ENCODE measurements around the gene PHETA1. TPM values are rescaled to one million over a fixed set of nuclear protein-coding genes. Genes with fewer than 3 reads are reported as not detected.
"Not testable (repeated sequence)": the region's sequence is repeated elsewhere in the genome, so short reads cannot be mapped to it uniquely, and the experiment has no call there.

The PHETA1 gene
- polyA plus RNA-seq, 1 of the 3 experiments (the other 2 are of a cell fraction), result 7.3 TPM

GRCh38 chr12:111341426-111342065 lies 27.3 kb downstream of the PHETA1 start:
- Histone ChIP-seq H3K4me1 (ENCODE audit: control insufficient read depth in 1 of 2, insufficient read depth in 2 of 2, low read depth in 1 of 2, low read length in 1 of 2) (no peaks in the 10 kb centered on the region), H3K79me2 (ENCODE audit: insufficient read depth) (no peaks in the 10 kb centered on the region), H3K36me3 (replicated peaks in 1 of 2; ENCODE audit: control insufficient read depth in 1 of 2, insufficient read depth in 2 of 2, low read length in 1 of 2) (no peaks in the 10 kb centered on the region), H3K9me2 (no peaks in the 10 kb centered on the region), H3K9me3 (no peaks in the 10 kb centered on the region), H3K4me2 (no peak overlapping the region), H3K27ac (ENCODE audit: low read depth in 2 of 2, low read length in 1 of 2) (no peak overlapping the region), H3K27me3 (ENCODE audit: insufficient read depth) (no peaks in the 10 kb centered on the region), H4K20me1 (ENCODE audit: insufficient read depth) (no peaks in the 10 kb centered on the region), H3K4me3 (ENCODE audit: low read depth in 2 of 2, low read length in 1 of 2) (no peak overlapping the region), H2AFZ (ENCODE audit: low read depth) (no peak overlapping the region), H3K9ac (no peak overlapping the region), H3F3A (replicated peaks; ENCODE audit: insufficient read depth) (no peaks in the 10 kb centered on the region)
- TF ChIP-seq USF1 (IDR thresholded peaks at IDR 0.05; ENCODE audit: borderline replicate concordance, low read depth) (no peak), RXRA (IDR thresholded peaks at IDR 0.05; ENCODE audit: borderline replicate concordance, low read depth) (no peak), RAD21 (IDR thresholded peaks at IDR 0.05; ENCODE audit: low read length) (no peak), POLR2AphosphoS5 (IDR thresholded peaks at IDR 0.05; ENCODE audit: low read depth, low read length) (no peak), TCF12 (IDR thresholded peaks at IDR 0.05) (no peak), MAX (IDR thresholded peaks at IDR 0.05; ENCODE audit: low read depth) (no peak), EP300 (IDR thresholded peaks at IDR 0.05; ENCODE audit: borderline replicate concordance in 1 of 2, low read depth in 1 of 2, low read length in 1 of 2) (no peak), ZBTB33 (IDR thresholded peaks at IDR 0.05; ENCODE audit: borderline replicate concordance, low read depth) (no peak), SMC3 (IDR thresholded peaks at IDR 0.05; ENCODE audit: low read depth, low read length) (no peak), MXI1 (IDR thresholded peaks at IDR 0.05; ENCODE audit: low read depth, low read length) (no peak), JUND (IDR thresholded peaks at IDR 0.05) (no peak), PBX3 (IDR thresholded peaks at IDR 0.05) (no peak)
- TF ChIP-seq, protein P1, sequence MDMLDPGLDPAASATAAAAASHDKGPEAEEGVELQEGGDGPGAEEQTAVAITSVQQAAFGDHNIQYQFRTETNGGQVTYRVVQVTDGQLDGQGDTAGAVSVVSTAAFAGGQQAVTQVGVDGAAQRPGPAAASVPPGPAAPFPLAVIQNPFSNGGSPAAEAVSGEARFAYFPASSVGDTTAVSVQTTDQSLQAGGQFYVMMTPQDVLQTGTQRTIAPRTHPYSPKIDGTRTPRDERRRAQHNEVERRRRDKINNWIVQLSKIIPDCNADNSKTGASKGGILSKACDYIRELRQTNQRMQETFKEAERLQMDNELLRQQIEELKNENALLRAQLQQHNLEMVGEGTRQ (IDR thresholded peaks at IDR 0.05; ENCODE audit: borderline replicate concordance, low read depth, low read length), result no peak
- TF ChIP-seq, protein P2, sequence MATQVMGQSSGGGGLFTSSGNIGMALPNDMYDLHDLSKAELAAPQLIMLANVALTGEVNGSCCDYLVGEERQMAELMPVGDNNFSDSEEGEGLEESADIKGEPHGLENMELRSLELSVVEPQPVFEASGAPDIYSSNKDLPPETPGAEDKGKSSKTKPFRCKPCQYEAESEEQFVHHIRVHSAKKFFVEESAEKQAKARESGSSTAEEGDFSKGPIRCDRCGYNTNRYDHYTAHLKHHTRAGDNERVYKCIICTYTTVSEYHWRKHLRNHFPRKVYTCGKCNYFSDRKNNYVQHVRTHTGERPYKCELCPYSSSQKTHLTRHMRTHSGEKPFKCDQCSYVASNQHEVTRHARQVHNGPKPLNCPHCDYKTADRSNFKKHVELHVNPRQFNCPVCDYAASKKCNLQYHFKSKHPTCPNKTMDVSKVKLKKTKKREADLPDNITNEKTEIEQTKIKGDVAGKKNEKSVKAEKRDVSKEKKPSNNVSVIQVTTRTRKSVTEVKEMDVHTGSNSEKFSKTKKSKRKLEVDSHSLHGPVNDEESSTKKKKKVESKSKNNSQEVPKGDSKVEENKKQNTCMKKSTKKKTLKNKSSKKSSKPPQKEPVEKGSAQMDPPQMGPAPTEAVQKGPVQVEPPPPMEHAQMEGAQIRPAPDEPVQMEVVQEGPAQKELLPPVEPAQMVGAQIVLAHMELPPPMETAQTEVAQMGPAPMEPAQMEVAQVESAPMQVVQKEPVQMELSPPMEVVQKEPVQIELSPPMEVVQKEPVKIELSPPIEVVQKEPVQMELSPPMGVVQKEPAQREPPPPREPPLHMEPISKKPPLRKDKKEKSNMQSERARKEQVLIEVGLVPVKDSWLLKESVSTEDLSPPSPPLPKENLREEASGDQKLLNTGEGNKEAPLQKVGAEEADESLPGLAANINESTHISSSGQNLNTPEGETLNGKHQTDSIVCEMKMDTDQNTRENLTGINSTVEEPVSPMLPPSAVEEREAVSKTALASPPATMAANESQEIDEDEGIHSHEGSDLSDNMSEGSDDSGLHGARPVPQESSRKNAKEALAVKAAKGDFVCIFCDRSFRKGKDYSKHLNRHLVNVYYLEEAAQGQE (IDR thresholded peaks at IDR 0.05; ENCODE audit: low read depth, low read length), result no peak
- TF ChIP-seq, protein P3, sequence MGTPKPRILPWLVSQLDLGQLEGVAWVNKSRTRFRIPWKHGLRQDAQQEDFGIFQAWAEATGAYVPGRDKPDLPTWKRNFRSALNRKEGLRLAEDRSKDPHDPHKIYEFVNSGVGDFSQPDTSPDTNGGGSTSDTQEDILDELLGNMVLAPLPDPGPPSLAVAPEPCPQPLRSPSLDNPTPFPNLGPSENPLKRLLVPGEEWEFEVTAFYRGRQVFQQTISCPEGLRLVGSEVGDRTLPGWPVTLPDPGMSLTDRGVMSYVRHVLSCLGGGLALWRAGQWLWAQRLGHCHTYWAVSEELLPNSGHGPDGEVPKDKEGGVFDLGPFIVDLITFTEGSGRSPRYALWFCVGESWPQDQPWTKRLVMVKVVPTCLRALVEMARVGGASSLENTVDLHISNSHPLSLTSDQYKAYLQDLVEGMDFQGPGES (IDR thresholded peaks at IDR 0.05; ENCODE audit: low read depth, low read length), result no peak
- DNase-seq, result no peak
- ChIA-PET CTCF (interaction anchor here (3.0 kb wide), 1 partner anchor 10 kb away, joined by 9 read pairs; no protein-coding TSS in a partner anchor), POLR2A (no interaction called here)
- 74% methylated on average over 15 of the region's 20 CpGs for WGBS (ENCODE audit: low lambda C conversion rate)

GRCh38 chr12:111340680-111341079 lies 28.2 kb downstream of the PHETA1 start:
- WGBS (ENCODE audit: low lambda C conversion rate), result 83% methylated on average over 8 of the region's 8 CpGs
- H2AFZ ChIP-seq (ENCODE audit: low read depth); POLR2A ChIA-PET; H3K4me1 ChIP-seq (ENCODE audit: control insufficient read depth in 1 of 2, insufficient read depth in 2 of 2, low read depth in 1 of 2, low read length in 1 of 2); H3K9ac ChIP-seq; H3K9me2 ChIP-seq; H3K4me2 ChIP-seq; H3K9me3 ChIP-seq; H3K79me2 ChIP-seq (ENCODE audit: insufficient read depth); H3K4me3 ChIP-seq (ENCODE audit: low read depth in 2 of 2, low read length in 1 of 2); H3F3A ChIP-seq (replicated peaks; ENCODE audit: insufficient read depth); H3K27ac ChIP-seq (ENCODE audit: low read depth in 2 of 2, low read length in 1 of 2); DNase-seq; H3K36me3 ChIP-seq (replicated peaks in 1 of 2; ENCODE audit: control insufficient read depth in 1 of 2, insufficient read depth in 2 of 2, low read length in 1 of 2); H3K27me3 ChIP-seq (ENCODE audit: insufficient read depth); H4K20me1 ChIP-seq (ENCODE audit: insufficient read depth): not testable (repeated sequence)
- CTCF ChIA-PET, result interaction anchor here (3.0 kb wide), 1 partner anchor 9 kb away, joined by 9 read pairs; no protein-coding TSS in a partner anchor
